ENCODE data around the gene CTNNA1.

DNA sequence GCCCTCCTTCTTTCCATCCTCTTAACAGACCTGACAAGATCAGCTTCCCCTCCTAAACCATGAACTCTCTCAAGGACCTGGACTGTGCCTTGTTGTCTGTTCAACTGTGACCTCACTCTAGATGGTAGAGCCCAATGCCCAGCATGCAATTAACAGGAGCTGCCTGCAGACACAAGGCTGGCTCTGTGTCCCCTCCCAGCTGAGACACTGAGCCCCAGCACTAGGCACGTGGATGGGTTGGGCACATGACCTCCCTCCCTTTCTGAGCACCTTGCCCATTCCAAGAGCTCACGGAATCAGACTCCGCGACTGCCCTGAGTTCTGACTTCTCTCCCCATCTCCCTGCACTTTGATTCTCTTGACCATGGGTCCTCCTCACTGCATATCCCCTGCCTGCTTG is 215.4 kb downstream of the CTNNA1 start:
- no peak for TF ChIP-seq POLR2A (IDR thresholded peaks at IDR 0.05)
- TF ChIP-seq, protein P1, sequence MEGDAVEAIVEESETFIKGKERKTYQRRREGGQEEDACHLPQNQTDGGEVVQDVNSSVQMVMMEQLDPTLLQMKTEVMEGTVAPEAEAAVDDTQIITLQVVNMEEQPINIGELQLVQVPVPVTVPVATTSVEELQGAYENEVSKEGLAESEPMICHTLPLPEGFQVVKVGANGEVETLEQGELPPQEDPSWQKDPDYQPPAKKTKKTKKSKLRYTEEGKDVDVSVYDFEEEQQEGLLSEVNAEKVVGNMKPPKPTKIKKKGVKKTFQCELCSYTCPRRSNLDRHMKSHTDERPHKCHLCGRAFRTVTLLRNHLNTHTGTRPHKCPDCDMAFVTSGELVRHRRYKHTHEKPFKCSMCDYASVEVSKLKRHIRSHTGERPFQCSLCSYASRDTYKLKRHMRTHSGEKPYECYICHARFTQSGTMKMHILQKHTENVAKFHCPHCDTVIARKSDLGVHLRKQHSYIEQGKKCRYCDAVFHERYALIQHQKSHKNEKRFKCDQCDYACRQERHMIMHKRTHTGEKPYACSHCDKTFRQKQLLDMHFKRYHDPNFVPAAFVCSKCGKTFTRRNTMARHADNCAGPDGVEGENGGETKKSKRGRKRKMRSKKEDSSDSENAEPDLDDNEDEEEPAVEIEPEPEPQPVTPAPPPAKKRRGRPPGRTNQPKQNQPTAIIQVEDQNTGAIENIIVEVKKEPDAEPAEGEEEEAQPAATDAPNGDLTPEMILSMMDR (IDR thresholded peaks at IDR 0.05): no peak

Data from thyroid gland (tissue), 4 donors.